Colonic mucosa (tissue), 4 donors: ENCODE results near the gene LRIG1. TPM values are rescaled to one million over a fixed set of nuclear protein-coding genes. Genes with fewer than 3 reads are reported as not detected.

Experiments
- DNase-seq: peaks from one replicate; pipeline ENCODE4 v3.0.0-alpha.2; 2020
- H3K27ac ChIP-seq: fragments of 200-600 bp; one replicate; pipeline ENCODE4 v1.8.0; 2021
- H3K27me3 ChIP-seq: fragments of 200-600 bp; one replicate; pipeline ENCODE4 v1.8.0; 2021
- H3K36me3 ChIP-seq: fragments of 200-600 bp; one replicate; pipeline ENCODE4 v1.8.0; 2021
- H3K4me1 ChIP-seq: fragments of 200-600 bp; one replicate; pipeline ENCODE4 v1.8.0; 2021; ENCODE audit warnings: mild to moderate bottlenecking
- H3K4me3 ChIP-seq: fragments of 200-600 bp; one replicate; pipeline ENCODE4 v1.8.0; 2021
- H3K9ac ChIP-seq, 2 donors: one replicate each; pipeline ENCODE4 v1.7.0; 2013; ENCODE audit warnings: control low read depth in 2 of 2, low read depth in 2 of 2, low read length in 2 of 2
- H3K9me3 ChIP-seq: fragments of 200-600 bp; one replicate; pipeline ENCODE4 v1.8.0; 2021
- intact Hi-C: fragments of 100-400 bp; cut with DNase I; formaldehyde crosslinking; loops from one replicate; pipeline ENCODE4 v1.14.1; 2022
- total RNA-seq, 2 donors: library from RNA; stranded (reverse); fragmentation: NEBNext Ultra II Directional in 1 of 2; extraction: Animal tissue kit (Norgen Biotek cat#: 25700) in 1 of 2; gene quantifications; one replicate each; pipeline ENCODE4 v1.2.1, GENCODE V29; 2021
- TF ChIP-seq, protein P1 (sequence below): fragments of 200-600 bp; IDR thresholded peaks from one replicate; pipeline ENCODE4 v1.8.0; 2022; ENCODE audit warnings: antibody characterized with exemption, mild to moderate bottlenecking
- donor health status: healthy.
- donor health status: DM: no; HTN: no; CAD: no.
- donor health status: DM: no; HTN: no; CAD: no.

The LRIG1 gene
- total RNA-seq, 2 donors from 2014 or later, result 43.9 to 57.5 TPM

DNA sequence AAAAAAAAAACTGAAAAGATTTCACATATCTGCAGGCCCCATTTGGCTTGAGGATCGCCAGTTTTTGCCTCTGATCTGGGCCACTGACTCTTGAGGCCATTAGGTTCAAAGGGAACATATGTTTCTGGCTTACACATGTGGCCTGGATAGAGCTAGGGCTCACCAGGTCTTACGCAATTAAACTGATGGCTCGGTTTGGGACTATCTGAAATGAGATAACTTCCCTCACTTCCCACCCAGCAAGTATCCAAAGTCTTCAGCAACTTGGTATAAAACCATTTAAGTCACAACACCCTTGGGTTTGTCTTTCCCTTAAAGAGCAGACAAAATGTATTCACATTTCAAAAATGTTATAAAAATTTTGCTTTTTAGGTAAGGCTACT, 36.3 kb downstream of the LRIG1 start:
- intact Hi-C loops, result no loop called here
- H3K4me3 ChIP-seq, result no peak overlapping the region
- no peaks in the 10 kb centered on the region for H3K36me3 ChIP-seq
- H3K9me3 ChIP-seq, result no peaks in the 10 kb centered on the region
- H3K9ac ChIP-seq, result no peak overlapping the region
- no peak overlapping the region for H3K27ac ChIP-seq
- H3K27me3 ChIP-seq, result no peaks in the 10 kb centered on the region
- peaks cover 4% of the 10 kb centered on the region for H3K4me1 ChIP-seq
- DNase-seq, result no peak
- TF ChIP-seq, protein P1, sequence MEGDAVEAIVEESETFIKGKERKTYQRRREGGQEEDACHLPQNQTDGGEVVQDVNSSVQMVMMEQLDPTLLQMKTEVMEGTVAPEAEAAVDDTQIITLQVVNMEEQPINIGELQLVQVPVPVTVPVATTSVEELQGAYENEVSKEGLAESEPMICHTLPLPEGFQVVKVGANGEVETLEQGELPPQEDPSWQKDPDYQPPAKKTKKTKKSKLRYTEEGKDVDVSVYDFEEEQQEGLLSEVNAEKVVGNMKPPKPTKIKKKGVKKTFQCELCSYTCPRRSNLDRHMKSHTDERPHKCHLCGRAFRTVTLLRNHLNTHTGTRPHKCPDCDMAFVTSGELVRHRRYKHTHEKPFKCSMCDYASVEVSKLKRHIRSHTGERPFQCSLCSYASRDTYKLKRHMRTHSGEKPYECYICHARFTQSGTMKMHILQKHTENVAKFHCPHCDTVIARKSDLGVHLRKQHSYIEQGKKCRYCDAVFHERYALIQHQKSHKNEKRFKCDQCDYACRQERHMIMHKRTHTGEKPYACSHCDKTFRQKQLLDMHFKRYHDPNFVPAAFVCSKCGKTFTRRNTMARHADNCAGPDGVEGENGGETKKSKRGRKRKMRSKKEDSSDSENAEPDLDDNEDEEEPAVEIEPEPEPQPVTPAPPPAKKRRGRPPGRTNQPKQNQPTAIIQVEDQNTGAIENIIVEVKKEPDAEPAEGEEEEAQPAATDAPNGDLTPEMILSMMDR, result no peak

DNA sequence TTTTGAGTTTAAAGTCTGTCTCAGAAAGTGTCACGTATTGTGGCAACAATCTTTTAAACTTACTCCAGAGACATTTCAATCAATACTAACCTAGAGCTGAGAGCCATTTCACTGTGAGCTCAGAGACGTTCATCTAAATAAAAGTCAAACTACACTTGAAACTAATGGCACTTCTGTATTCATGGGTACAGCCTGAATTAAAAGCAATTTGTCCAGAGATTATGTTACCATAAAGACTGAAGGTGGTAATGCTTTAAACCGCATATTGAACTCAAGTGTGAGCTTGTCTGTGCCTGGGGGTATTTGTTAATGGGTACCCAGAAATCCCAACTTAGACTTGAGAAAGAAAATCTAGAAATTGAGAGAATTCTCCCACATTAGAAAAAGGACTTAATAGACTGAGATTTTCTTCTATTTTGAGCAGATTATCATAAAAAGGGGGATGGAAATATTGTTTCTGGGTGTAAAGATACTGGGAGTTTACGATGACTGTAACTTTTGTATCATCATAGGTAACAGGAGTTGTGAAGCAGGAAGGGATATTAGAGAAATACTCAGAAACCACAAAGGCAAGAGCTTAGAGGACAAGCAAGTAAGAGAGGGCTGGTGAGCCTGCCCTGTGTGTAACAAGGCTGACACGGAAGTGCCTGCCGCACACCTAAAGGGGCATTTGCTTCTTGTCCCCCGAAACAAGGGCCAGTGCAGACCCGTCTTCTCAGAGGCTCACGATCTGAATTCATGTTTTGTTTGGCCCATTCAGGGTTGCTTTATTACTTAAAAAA, 36.9 kb downstream of the LRIG1 start:
- TF ChIP-seq, protein P1, result no peak

DNA sequence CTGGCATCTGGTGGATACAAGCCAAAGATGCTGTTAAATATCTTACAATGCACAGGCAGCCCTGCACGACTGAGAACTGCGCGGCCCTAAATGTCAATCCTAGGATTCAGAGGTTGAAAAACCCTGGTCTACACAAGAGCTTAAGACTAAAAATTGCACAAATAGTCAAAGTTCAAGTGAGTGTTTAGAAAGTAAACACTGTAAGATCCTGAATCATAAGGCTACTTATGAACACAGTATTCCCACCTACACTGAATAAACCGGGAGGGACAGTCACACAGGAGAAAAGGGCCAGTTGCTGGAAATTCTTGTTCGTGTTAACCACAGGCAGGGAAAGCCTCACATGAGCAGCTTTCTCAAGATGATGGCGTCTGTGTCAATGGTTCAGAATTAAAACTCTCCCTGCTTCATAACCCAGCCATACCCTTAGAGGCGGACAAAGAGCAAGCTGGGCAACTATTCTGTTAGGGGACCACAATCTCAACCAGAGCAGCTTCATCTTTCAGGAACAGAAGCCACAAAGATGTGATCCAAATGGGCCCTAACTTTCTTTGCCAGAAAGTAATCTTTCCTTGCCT, 37.7 kb downstream of the LRIG1 start:
- Histone ChIP-seq H3K36me3 (no peaks in the 10 kb centered on the region), H3K27ac (no peak overlapping the region), H3K4me1 (peaks cover 4% of the 10 kb centered on the region), H3K9me3 (no peaks in the 10 kb centered on the region), H3K27me3 (no peaks in the 10 kb centered on the region), H3K9ac (no peak overlapping the region), H3K4me3 (no peak overlapping the region)
- TF ChIP-seq, protein P1, result no peak
- DNase-seq, result no peak
- intact Hi-C loops, result no loop called here

More for the DNA sequence above, 36.9 kb downstream of the LRIG1 start:
- Histone ChIP-seq H3K27ac (no peak overlapping the region), H3K27me3 (no peaks in the 10 kb centered on the region), H3K4me1 (peaks cover 4% of the 10 kb centered on the region), H3K9ac (no peak overlapping the region), H3K9me3 (no peaks in the 10 kb centered on the region), H3K36me3 (no peaks in the 10 kb centered on the region), H3K4me3 (no peak overlapping the region)
- intact Hi-C loops, result no loop called here
- DNase-seq, result no peak

- Histone ChIP-seq H3K27me3 (no peaks in the 10 kb centered on the region), H3K9me3 (no peaks in the 10 kb centered on the region), H3K9ac (no peak overlapping the region), H3K4me3 (no peak overlapping the region), H3K4me1 (no peaks in the 10 kb centered on the region), H3K36me3 (no peaks in the 10 kb centered on the region), H3K27ac (no peak overlapping the region)
- TF ChIP-seq, protein P1, result no peak
- intact Hi-C loops, result no loop called here
- DNase-seq, result no peak
Observed at GRCh38 chr3:66457252-66457651, 43.6 kb downstream of the LRIG1 start.

DNA sequence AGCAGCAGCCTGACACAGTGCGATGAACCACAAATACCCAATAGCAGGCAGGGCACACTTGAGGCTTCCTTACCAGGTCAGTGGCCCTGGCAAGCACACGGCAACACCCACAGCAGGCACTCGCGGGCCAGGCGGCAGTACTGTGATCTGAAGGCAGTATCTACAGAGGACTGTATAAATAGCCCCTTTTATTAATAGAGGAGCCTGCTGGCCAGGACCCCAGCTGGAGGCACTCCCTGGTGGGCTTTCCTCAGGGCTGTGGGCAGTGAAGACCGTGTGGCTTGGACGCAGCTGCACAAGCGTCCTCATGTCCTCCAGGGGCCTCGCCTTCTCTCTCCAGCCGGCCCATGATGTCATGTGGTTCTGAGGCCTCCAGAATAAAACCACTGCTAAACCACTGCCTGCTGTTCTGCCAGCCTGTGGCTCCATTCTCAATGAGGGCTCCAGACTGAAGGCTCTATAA, 44.1 kb downstream of the LRIG1 start:
- H3K4me3 ChIP-seq, result no peak overlapping the region
- H3K27ac ChIP-seq, result no peak overlapping the region
- no peaks in the 10 kb centered on the region for H3K36me3 ChIP-seq
- H3K9ac ChIP-seq, result no peak overlapping the region
- H3K9me3 ChIP-seq, result no peaks in the 10 kb centered on the region
- intact Hi-C loops, result no loop called here
- TF ChIP-seq, protein P1, result no peak
- no peak for DNase-seq
- no peaks in the 10 kb centered on the region for H3K27me3 ChIP-seq
- peaks cover under 1% of the 10 kb centered on the region for H3K4me1 ChIP-seq
